CD4-positive, alpha-beta T cell treated with Interleukin-17A for 4 hours (primary cell): ENCODE data around the gene NUAK1.
"Not testable (repeated sequence)": the region's sequence is repeated elsewhere in the genome, so short reads cannot be mapped to it uniquely, and the experiment has no call there.

Experiments
- DNase-seq: peaks from one replicate; pipeline ENCODE4 v3.0.0-alpha.2; 2020; ENCODE audit warnings: mixed read lengths

NUAK1 gene

DNA sequence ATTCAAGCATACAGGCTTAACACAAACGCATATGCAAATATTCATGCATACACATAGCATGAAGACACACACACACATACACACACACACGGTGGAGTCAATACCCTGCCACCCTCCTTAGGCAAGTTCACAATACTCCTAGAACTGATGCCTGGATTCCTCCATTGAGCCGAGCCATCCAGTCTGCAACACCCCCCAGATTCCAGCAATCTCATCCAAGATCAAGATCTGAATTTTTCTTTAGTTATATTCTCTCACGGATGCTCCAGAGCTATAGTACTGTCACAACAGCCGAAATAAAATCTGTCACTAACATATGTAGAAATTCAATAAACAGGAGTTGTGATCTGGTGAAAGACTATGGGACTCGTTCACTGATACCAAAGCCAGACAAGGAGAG is 110.8 kb downstream of the NUAK1 start:
- DNase-seq: no peak

- DNase-seq: no peak
These were observed 111.5 kb downstream of the NUAK1 start for GRCh38 chr12:106027286-106027685.

- DNase-seq: no peak
These were observed 113.6 kb downstream of the NUAK1 start for GRCh38 chr12:106025129-106025528.

DNA sequence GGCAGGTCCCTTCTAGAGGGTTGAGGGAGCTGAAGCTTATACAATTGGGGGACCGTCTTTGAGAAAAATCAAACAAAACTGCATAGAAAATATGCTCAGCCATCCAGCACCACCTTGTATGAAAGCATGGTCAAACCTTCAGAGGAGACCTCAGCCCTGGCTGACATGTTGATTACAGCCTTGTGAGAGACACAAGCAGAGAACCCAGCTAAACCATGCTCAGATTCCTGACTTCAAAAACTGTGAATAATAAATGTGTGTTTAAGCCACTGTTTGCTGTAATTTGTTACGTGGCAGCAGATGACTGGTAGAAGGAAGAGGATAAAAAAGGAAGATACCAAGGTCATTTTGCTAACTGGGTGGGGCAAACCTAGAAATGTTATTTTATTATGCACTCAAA is 115.7 kb downstream of the NUAK1 start:
- no peak for DNase-seq

- DNase-seq: no peak
These were observed 116.2 kb downstream of the NUAK1 start for GRCh38 chr12:106022568-106023012.

DNA sequence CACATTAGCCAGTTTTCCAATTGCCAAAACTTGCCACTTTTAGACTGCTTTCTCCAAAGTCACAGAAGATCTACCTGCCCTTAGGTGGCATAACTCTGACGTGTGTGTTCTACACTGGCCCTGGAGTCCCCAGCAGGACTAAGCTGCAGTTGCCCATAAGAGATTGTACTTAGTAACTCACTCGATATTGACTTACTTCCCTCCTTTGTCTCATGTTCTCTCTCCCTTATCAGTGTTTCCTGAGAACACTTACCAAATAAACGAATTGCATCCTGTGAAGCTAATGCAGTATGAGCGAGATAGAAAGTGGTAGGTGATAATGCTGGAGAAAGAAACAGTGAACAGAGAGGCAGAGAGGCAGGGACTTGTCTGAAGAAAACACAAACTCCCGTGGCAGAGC is 117.2 kb downstream of the NUAK1 start:
- no peak for DNase-seq

DNA sequence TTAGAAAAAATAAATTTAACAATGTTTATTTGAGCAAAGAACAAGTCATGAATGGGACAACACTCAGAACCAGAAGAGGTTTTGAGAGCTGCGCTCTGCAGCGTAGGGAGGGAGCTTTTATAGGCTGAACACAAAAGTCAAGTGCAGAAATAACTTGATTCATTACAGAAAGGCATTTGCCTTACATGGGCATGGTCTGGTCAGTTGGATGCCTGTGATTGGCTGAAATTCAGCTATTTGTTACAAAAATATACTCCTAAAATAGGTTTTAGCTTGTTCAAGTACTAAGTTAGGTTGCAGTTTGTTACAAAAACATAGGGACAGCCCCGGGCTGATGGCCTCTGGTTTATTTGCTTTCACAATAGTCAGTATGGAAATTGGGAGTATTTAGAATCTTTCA is 118.0 kb downstream of the NUAK1 start:
- DNase-seq: no peak

DNA sequence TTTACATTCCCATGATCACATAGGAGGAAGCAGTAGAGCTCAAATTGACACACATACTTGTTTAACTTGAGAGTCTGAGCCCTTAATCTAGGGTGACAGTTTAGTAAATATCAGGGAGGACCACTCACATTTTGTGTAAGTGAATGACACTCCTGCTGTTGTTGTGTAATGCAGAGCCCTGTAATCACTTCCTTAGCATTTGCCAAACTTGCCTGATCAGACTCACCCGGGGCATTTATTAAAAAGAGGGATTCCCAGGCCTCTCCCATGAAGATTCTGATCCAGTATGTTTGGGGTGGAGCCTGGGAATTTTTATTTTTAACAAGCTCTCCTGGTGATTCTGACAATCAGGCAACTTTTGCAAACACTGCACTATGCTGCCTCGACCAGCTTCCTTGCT is 119.6 kb downstream of the NUAK1 start:
- no peak for DNase-seq

GRCh38 chr12:106018286-106018685 is 120.5 kb downstream of the NUAK1 start:
- no peak for DNase-seq

GRCh38 chr12:106016601-106017278 is 122.0 kb downstream of the NUAK1 start:
- not testable (repeated sequence) for DNase-seq

- no peak for DNase-seq
These were observed 123.1 kb downstream of the NUAK1 start for GRCh38 chr12:106015646-106016045.

- no peak for DNase-seq
These were observed 124.8 kb downstream of the NUAK1 start for GRCh38 chr12:106013941-106014340.
